Transverse colon (tissue), 4 donors: Measurements from ENCODE around the gene NUDT16. TPM values are rescaled to one million over a fixed set of nuclear protein-coding genes. Genes with fewer than 3 reads are reported as not detected.

Experiments used
- DNase-seq: peaks from one replicate; pipeline ENCODE4 v3.0.0-alpha.2; 2019
- H3K27ac ChIP-seq, 4 donors: fragments of 200-600 bp; sonication (generic); 2 replicates each; pipeline ENCODE4 v1.5.1; 2016 to 2018; ENCODE audit warnings: inconsistent platforms in 4 of 4
- H3K27me3 ChIP-seq: fragments of 200-600 bp; sonication (generic); 2 replicates; pipeline ENCODE4 v1.5.1; 2017; ENCODE audit warnings: inconsistent platforms
- H3K36me3 ChIP-seq, 4 donors: fragments of 200-600 bp; sonication (generic); 2 replicates each; pipeline ENCODE4 v1.5.1; 2017 to 2019; ENCODE audit warnings: inconsistent platforms in 4 of 4
- H3K4me1 ChIP-seq, 4 donors: fragments of 200-600 bp; sonication (generic); 2 replicates each; pipeline ENCODE4 v1.5.1; 2017 to 2020; ENCODE audit warnings: inconsistent platforms in 4 of 4
- H3K4me3 ChIP-seq, 4 donors: fragments of 200-600 bp; sonication (generic); 1 replicate in 1 of 4; 2 replicates in 3 of 4; pipeline versions ENCODE4 v1.5.1 to v1.6.1; 2017 to 2019; ENCODE audit warnings: inconsistent platforms in 4 of 4
- H3K9me3 ChIP-seq, 2 donors: fragments of 200-600 bp; sonication (generic); 2 replicates each; pipeline ENCODE4 v1.5.1; 2017 to 2019; ENCODE audit warnings: inconsistent platforms in 2 of 2
- EP300 ChIP-seq: sonication (generic); formaldehyde crosslinking; IDR thresholded peaks from one replicate; pipeline ENCODE4 v1.6.1; 2017; ENCODE audit warnings: antibody characterized with exemption, low read depth
- POLR2A ChIP-seq: fragments of 450-650 bp; IDR thresholded peaks from one replicate; pipeline ENCODE4 v1.6.1; 2016; ENCODE audit warnings: antibody characterized with exemption, mild to moderate bottlenecking, moderate library complexity
- POLR2AphosphoS5 ChIP-seq, 3 donors: sonication (generic); formaldehyde crosslinking; IDR thresholded peaks; one replicate each; pipeline ENCODE4 v1.6.1; 2016; ENCODE audit warnings: antibody characterized with exemption in 3 of 3
- WGBS, 2 donors: methylation state at CpG; one replicate each; pipeline ENCODE4 v1.1.5; 2018; ENCODE audit warnings: low coverage in 1 of 2; 5-methylcytosine and 5-hydroxymethylcytosine counted together
- in situ Hi-C, 4 donors: fragments of 200-750 bp; cut with MboI; loops; one replicate each; pipeline versions ENCODE4 v1.15.0 to v1.15.1; 2017; ENCODE audit warnings: low sequenced_read_pairs in 3 of 4, low pct_ligation_motif_present in 1 of 4, low pct_unique_long_range_greater_than_20kb in 1 of 4
- intact Hi-C: fragments of 100-400 bp; cut with DNase I; formaldehyde crosslinking; loops from one replicate; pipeline ENCODE4 v1.15.1; 2023; ENCODE audit warnings: low total_unique reads
- total RNA-seq, 4 donors: library from RNA; depleted of rRNA; stranded (reverse); fragments of >200 nt; gene quantifications; one replicate each; pipeline ENCODE4 v1.1.0, GENCODE V29; 2016
- TF ChIP-seq, protein P1 (sequence below), 5 experiments: fragments of 200-600 bp in 3 of 5; fragments of 450-650 bp in 2 of 5; sonication (generic) in 3 of 5; IDR thresholded peaks; 1 replicate in 2 of 5; 2 replicates in 3 of 5; pipeline ENCODE4 v1.5.1; 2016 to 2017; ENCODE audit warnings: antibody characterized with exemption in 5 of 5, inconsistent platforms in 3 of 5, mild to moderate bottlenecking in 2 of 5, moderate library complexity in 1 of 5

The NUDT16 gene
- 10 to 100 TPM; 45.6 to 57.9 (median 49.1) TPM for total RNA-seq

- Histone ChIP-seq H3K27me3 (no peaks in the 10 kb centered on the region), H3K36me3 (peaks cover 0 to 5% (median 0%) of the 10 kb centered on the region in 4 donors), H3K9me3 (no peaks in the 10 kb centered on the region), H3K4me3 (peak within 1 kb of the TSS; percentile 63 to 96 (median 82)), H3K27ac (peak within 1 kb of the TSS; percentile 87 to 95 (median 93)), H3K4me1 (peaks cover 23 to 62% (median 39%) of the 10 kb centered on the region in 4 donors)
- WGBS, 2 donors: 0 to 1% methylated on average over 13 to 57 of the region's 73 CpGs
- TF ChIP-seq EP300: no peak
- peak; percentile 97 for TF ChIP-seq POLR2A
- peak; percentile 95 to 98 (median 96) for TF ChIP-seq POLR2AphosphoS5 (IDR thresholded peaks at IDR 0.05)
- TF ChIP-seq, protein P1, sequence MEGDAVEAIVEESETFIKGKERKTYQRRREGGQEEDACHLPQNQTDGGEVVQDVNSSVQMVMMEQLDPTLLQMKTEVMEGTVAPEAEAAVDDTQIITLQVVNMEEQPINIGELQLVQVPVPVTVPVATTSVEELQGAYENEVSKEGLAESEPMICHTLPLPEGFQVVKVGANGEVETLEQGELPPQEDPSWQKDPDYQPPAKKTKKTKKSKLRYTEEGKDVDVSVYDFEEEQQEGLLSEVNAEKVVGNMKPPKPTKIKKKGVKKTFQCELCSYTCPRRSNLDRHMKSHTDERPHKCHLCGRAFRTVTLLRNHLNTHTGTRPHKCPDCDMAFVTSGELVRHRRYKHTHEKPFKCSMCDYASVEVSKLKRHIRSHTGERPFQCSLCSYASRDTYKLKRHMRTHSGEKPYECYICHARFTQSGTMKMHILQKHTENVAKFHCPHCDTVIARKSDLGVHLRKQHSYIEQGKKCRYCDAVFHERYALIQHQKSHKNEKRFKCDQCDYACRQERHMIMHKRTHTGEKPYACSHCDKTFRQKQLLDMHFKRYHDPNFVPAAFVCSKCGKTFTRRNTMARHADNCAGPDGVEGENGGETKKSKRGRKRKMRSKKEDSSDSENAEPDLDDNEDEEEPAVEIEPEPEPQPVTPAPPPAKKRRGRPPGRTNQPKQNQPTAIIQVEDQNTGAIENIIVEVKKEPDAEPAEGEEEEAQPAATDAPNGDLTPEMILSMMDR (IDR thresholded peaks at IDR 0.05): peak in 1 of 5 experiments; percentile 19
- intact Hi-C loops (no loop called here), in situ Hi-C loops (loop anchor here in 2 of 4 donors (25.0 kb wide), 2 partner anchors 344 to 619 kb away; partner anchors contain the start of genes ASTE1 (in 1 of the 2) and NEK11 (in 1 of the 2))
- peak; percentile 100 for DNase-seq
These were observed at the start of gene NUDT16 for GRCh38 chr3:131381445-131382291. TSS of gene NUDT16 (plus strand) at chr3:131381774. CDS start at chr3:131381805, 31 bp downstream.

- TF ChIP-seq EP300: no peak
- TF ChIP-seq, protein P1 (IDR thresholded peaks at IDR 0.05): no peak
- TF ChIP-seq POLR2AphosphoS5 (IDR thresholded peaks at IDR 0.05): no peak
- TF ChIP-seq POLR2A: no peak
- H3K27me3 ChIP-seq: no peaks in the 10 kb centered on the region
- H3K4me1 ChIP-seq: no peaks in the 10 kb centered on the region
- no peaks in the 10 kb centered on the region for H3K9me3 ChIP-seq
- no peak overlapping the region for H3K27ac ChIP-seq
- intact Hi-C loops: no loop called here
- in situ Hi-C loops: no loop called here
- 82 to 96% methylated on average over 1 to 3 of the region's 3 CpGs for WGBS, 2 donors
- DNase-seq: no peak
- H3K4me3 ChIP-seq: no peak overlapping the region
- H3K36me3 ChIP-seq: no peaks in the 10 kb centered on the region
These were observed 42.5 kb upstream of the NUDT16 start for GRCh38 chr3:131338948-131339640.

DNA sequence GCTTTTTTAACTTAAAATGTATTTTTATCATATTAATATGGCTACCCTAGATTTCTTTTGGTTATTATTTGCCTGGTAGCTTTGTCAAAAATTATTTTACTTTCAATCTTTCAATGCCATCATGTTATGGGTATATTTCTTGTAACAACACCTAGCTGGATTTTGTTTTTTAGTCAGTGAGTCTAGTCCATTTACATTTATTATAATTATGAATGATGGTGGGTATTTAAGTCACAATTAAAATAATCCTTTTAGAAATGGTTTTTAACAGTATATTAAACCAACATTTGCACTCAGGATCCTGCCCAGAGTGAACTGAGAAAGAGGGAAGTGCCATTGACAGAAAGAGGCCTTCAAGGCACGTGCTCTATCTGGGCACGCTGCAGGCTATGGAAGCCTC is 39.8 kb upstream of the NUDT16 start:
- Histone ChIP-seq H3K9me3 (no peaks in the 10 kb centered on the region), H3K27ac (no peak overlapping the region), H3K27me3 (no peaks in the 10 kb centered on the region), H3K36me3 (no peaks in the 10 kb centered on the region), H3K4me1 (no peaks in the 10 kb centered on the region), H3K4me3 (no peak overlapping the region)
- in situ Hi-C loops: no loop called here
- DNase-seq: no peak
- WGBS, 2 donors: 82% methylated on average over 2 of the region's 2 CpGs; no CpG with 5 or more reads in 1 of the 2 donors
- TF ChIP-seq, protein P1 (IDR thresholded peaks at IDR 0.05): no peak
- TF ChIP-seq POLR2A (no peak), POLR2AphosphoS5 (IDR thresholded peaks at IDR 0.05) (no peak), EP300 (no peak)
- intact Hi-C loops: no loop called here

- Histone ChIP-seq H3K27ac (no peak overlapping the region), H3K4me1 (no peaks in the 10 kb centered on the region), H3K36me3 (no peaks in the 10 kb centered on the region), H3K4me3 (no peak overlapping the region), H3K27me3 (no peaks in the 10 kb centered on the region), H3K9me3 (no peaks in the 10 kb centered on the region)
- DNase-seq: no peak
- TF ChIP-seq POLR2AphosphoS5 (IDR thresholded peaks at IDR 0.05): no peak
- WGBS, 2 donors: 79% methylated on average over 2 of the region's 2 CpGs
- in situ Hi-C loops (no loop called here), intact Hi-C loops (no loop called here)
These were observed 32.7 kb upstream of the NUDT16 start for GRCh38 chr3:131348911-131349310.
